CD4-positive, alpha-beta T cell (primary cell): ENCODE measurements around the gene TXNDC2. TPM values are rescaled to one million over a fixed set of nuclear protein-coding genes. Genes with fewer than 3 reads are reported as not detected.
"Not testable (repeated sequence)": the region's sequence is repeated elsewhere in the genome, so short reads cannot be mapped to it uniquely, and the experiment has no call there.

Experiments used
- ATAC-seq: fragments of 200-7000 bp; cut with Tn5 transposase; one replicate; pipeline ENCODE4 v1.10.0; 2022; ENCODE audit warnings: mild to moderate bottlenecking; ENCODE audit not compliant: poor library complexity
- CTCF ChIA-PET: fragments of 350-600 bp; sonication (Branson Sonifier 250); formaldehyde crosslinking; loops from one replicate; lab custom pipeline; 2021; ENCODE audit warnings: antibody characterized with exemption, inconsistent platforms; lab: Charles Lee
- POLR2A ChIA-PET: fragments of 350-600 bp; sonication (Branson Sonifier 250); formaldehyde crosslinking; loops from one replicate; lab custom pipeline; 2021; ENCODE audit warnings: antibody characterized with exemption, inconsistent platforms; lab: Charles Lee
- DNase-seq, 14 experiments: peaks; one replicate each; pipeline ENCODE4 v3.0.0-alpha.2; 2013 to 2020; ENCODE audit warnings: mixed read lengths in 2 of 14
- H3K27ac ChIP-seq, 2 donors: one replicate each; pipeline versions ENCODE4 v1.5.1 to v1.7.0; 2013; ENCODE audit warnings: low read length in 2 of 2, low read depth in 1 of 2, mild to moderate bottlenecking in 1 of 2
- H3K27me3 ChIP-seq, 2 experiments: 1 replicate in 1 of 2; 2 replicates in 1 of 2; pipeline versions ENCODE4 v1.6.1 to v1.7.0; 2013; ENCODE audit warnings: low read length in 2 of 2, control low read depth in 1 of 2, mild to moderate bottlenecking in 1 of 2, moderate library complexity in 1 of 2; ENCODE audit not compliant: insufficient read depth in 2 of 2, control insufficient read depth in 1 of 2
- H3K36me3 ChIP-seq: one replicate; pipeline ENCODE4 v1.6.1; 2013; ENCODE audit warnings: low read length, control low read depth; ENCODE audit not compliant: insufficient read depth
- H3K4me1 ChIP-seq: one replicate; pipeline ENCODE4 v1.6.1; 2013; ENCODE audit warnings: low read length, control low read depth; ENCODE audit not compliant: insufficient read depth
- H3K4me3 ChIP-seq: one replicate; pipeline ENCODE4 v1.5.1; 2013; ENCODE audit warnings: mild to moderate bottlenecking, low read length, moderate library complexity
- H3K9me3 ChIP-seq, 2 experiments: 1 replicate in 1 of 2; 2 replicates in 1 of 2; pipeline versions ENCODE4 v1.6.1 to v1.7.0; 2013; ENCODE audit warnings: low read length in 2 of 2, mild to moderate bottlenecking in 2 of 2, control low read depth in 1 of 2, moderate library complexity in 1 of 2; ENCODE audit not compliant: control insufficient read depth in 1 of 2, insufficient read depth in 1 of 2
- H3K27ac Mint-ChIP-seq: one replicate; pipeline ENCODE4 v1.8.0; 2020; ENCODE audit warnings: mixed read lengths
- H3K27me3 Mint-ChIP-seq: one replicate; pipeline ENCODE4 v1.8.0; 2021; ENCODE audit warnings: mixed read lengths
- H3K36me3 Mint-ChIP-seq: one replicate; pipeline ENCODE4 v1.8.0; 2021; ENCODE audit warnings: low read depth, mixed read lengths
- H3K4me1 Mint-ChIP-seq: one replicate; pipeline ENCODE4 v1.8.0; 2021; ENCODE audit warnings: low read depth, mixed read lengths
- H3K4me3 Mint-ChIP-seq: one replicate; pipeline ENCODE4 v1.8.0; 2020; ENCODE audit warnings: mild to moderate bottlenecking, mixed read lengths
- H3K9me3 Mint-ChIP-seq: one replicate; pipeline ENCODE4 v1.8.0; 2020; ENCODE audit warnings: mixed read lengths
- CTCF ChIP-seq: fragments of 200-600 bp; IDR thresholded peaks from one replicate; pipeline ENCODE4 v1.8.0; 2022; ENCODE audit warnings: antibody characterized with exemption, mild to moderate bottlenecking
- intact Hi-C, 2 experiments: fragments of 100-400 bp; cut with DNase I in 1 of 2; cut with micrococcal nuclease in 1 of 2; formaldehyde crosslinking; loops; one replicate each; pipeline versions ENCODE4 v1.15.1 to v1.9.0; 2023 to 2025; cut with DNase I, micrococcal nuclease
- total RNA-seq, 174 experiments: library from RNA in 2 of 174; stranded (reverse) in 2 of 174; gene quantifications; one replicate each; pipeline ENCODE4 v1.2.3 and lab custom pipeline; 2021 to 2026

TXNDC2 gene
- total RNA-seq, 2 experiments from 2014 or later: not detected

- no peak for ATAC-seq
- intact Hi-C loops: no loop called here
- TF ChIP-seq CTCF: no peak
Observed at GRCh38 chr18:9856092-9856491, 29.7 kb upstream of the TXNDC2 start.

GRCh38 chr18:9857479-9857998, 28.2 kb upstream of the TXNDC2 start:
- H3K27ac ChIP-seq, H3K4me3 ChIP-seq, ATAC-seq, H3K4me3 Mint-ChIP-seq, H3K4me1 Mint-ChIP-seq, H3K4me1 ChIP-seq, H3K27ac Mint-ChIP-seq, CTCF ChIA-PET, H3K27me3 ChIP-seq, H3K36me3 ChIP-seq, POLR2A ChIA-PET, DNase-seq, intact Hi-C loops, H3K36me3 Mint-ChIP-seq, H3K27me3 Mint-ChIP-seq, H3K9me3 ChIP-seq, H3K9me3 Mint-ChIP-seq: not testable (repeated sequence)

More at GRCh38 chr18:9856092-9856491, 29.7 kb upstream of the TXNDC2 start:
- no peaks in the 10 kb centered on the region for H3K4me1 Mint-ChIP-seq
- H3K27me3 Mint-ChIP-seq: no peaks in the 10 kb centered on the region
- H3K36me3 Mint-ChIP-seq: no peaks in the 10 kb centered on the region
- Histone ChIP-seq H3K4me3 (no peak overlapping the region), H3K36me3 (no peaks in the 10 kb centered on the region), H3K9me3 (no peaks in the 10 kb centered on the region), H3K27me3 (no peaks in the 10 kb centered on the region), H3K4me1 (no peaks in the 10 kb centered on the region), H3K27ac (no peak overlapping the region)
- ChIA-PET CTCF (no interaction called here), POLR2A (no interaction called here)
- H3K9me3 Mint-ChIP-seq: no peaks in the 10 kb centered on the region
- no peak overlapping the region for H3K4me3 Mint-ChIP-seq
- H3K27ac Mint-ChIP-seq: no peak overlapping the region
- peak in 1 of 14 experiments; percentile 4 for DNase-seq

- H3K27ac ChIP-seq: no peak overlapping the region
- H3K27me3 ChIP-seq: no peaks in the 10 kb centered on the region
- no peak for TF ChIP-seq CTCF
- Mint-ChIP-seq H3K4me1 (no peaks in the 10 kb centered on the region), H3K27me3 (no peaks in the 10 kb centered on the region), H3K27ac (no peak overlapping the region), H3K4me3 (no peak overlapping the region), H3K9me3 (no peaks in the 10 kb centered on the region), H3K36me3 (no peaks in the 10 kb centered on the region)
- no peaks in the 10 kb centered on the region for H3K9me3 ChIP-seq
- CTCF ChIA-PET: no interaction called here
- intact Hi-C loops: no loop called here
- H3K4me3 ChIP-seq: no peak overlapping the region
- DNase-seq: no peak
- no peak for ATAC-seq
- no peaks in the 10 kb centered on the region for H3K36me3 ChIP-seq
- no peaks in the 10 kb centered on the region for H3K4me1 ChIP-seq
- POLR2A ChIA-PET: no interaction called here
Observed at GRCh38 chr18:9858642-9859041, 27.1 kb upstream of the TXNDC2 start.

GRCh38 chr18:9859232-9859631, 26.5 kb upstream of the TXNDC2 start:
- no peaks in the 10 kb centered on the region for H3K4me1 ChIP-seq
- no peak overlapping the region for H3K27ac Mint-ChIP-seq
- no peak overlapping the region for H3K4me3 ChIP-seq
- no peak for TF ChIP-seq CTCF
- POLR2A ChIA-PET: no interaction called here
- H3K27ac ChIP-seq: no peak overlapping the region
- no peak overlapping the region for H3K4me3 Mint-ChIP-seq
- H3K36me3 ChIP-seq: no peaks in the 10 kb centered on the region
- no peaks in the 10 kb centered on the region for H3K9me3 ChIP-seq
- intact Hi-C loops: no loop called here
- CTCF ChIA-PET: no interaction called here
- H3K36me3 Mint-ChIP-seq: no peaks in the 10 kb centered on the region
- H3K27me3 Mint-ChIP-seq: no peaks in the 10 kb centered on the region
- no peaks in the 10 kb centered on the region for H3K27me3 ChIP-seq
- H3K4me1 Mint-ChIP-seq: no peaks in the 10 kb centered on the region
- H3K9me3 Mint-ChIP-seq: no peaks in the 10 kb centered on the region
- ATAC-seq: no peak
- no peak for DNase-seq
